Testis (tissue), 3 donors: ENCODE measurements around the gene GARIN3. TPM values are rescaled to one million over a fixed set of nuclear protein-coding genes. Genes with fewer than 3 reads are reported as not detected.

Experiments
- DNase-seq: peaks from one replicate; pipeline ENCODE4 v3.0.0-alpha.2; 2019
- H3K27ac ChIP-seq, 2 donors: fragments of 200-600 bp; sonication (generic); one replicate each; pipeline ENCODE4 v1.5.1; 2019
- H3K27me3 ChIP-seq: fragments of 200-600 bp; sonication (generic); one replicate; pipeline ENCODE4 v1.5.1; 2019
- H3K36me3 ChIP-seq: fragments of 200-600 bp; sonication (generic); one replicate; pipeline ENCODE4 v1.5.1; 2017; ENCODE audit warnings: low read depth; ENCODE audit errors: missing control alignments
- H3K4me1 ChIP-seq: fragments of 200-600 bp; sonication (generic); one replicate; pipeline ENCODE4 v1.5.1; 2019
- H3K4me3 ChIP-seq, 2 donors: fragments of 200-600 bp; sonication (generic); one replicate each; pipeline ENCODE4 v1.5.1; 2017 to 2019
- H3K9me3 ChIP-seq: fragments of 200-600 bp; sonication (generic); one replicate; pipeline ENCODE4 v1.5.1; 2017
- CTCF ChIP-seq, 3 experiments: fragments of 450-650 bp in 2 of 3; fragments of 200-600 bp in 1 of 3; sonication (generic) in 1 of 3; IDR thresholded peaks; one replicate each; pipeline ENCODE4 v1.5.1; 2016 to 2019; ENCODE audit warnings: antibody characterized with exemption in 3 of 3, mild to moderate bottlenecking in 2 of 3, moderate library complexity in 1 of 3
- POLR2A ChIP-seq: fragments of 450-650 bp; IDR thresholded peaks from one replicate; pipeline ENCODE4 v1.6.1; 2017; ENCODE audit warnings: antibody characterized with exemption, mild to moderate bottlenecking, moderate library complexity
- WGBS, 2 donors: methylation state at CpG; one replicate each; pipeline ENCODE4 v1.1.5; 2018; 5-methylcytosine and 5-hydroxymethylcytosine counted together
- intact Hi-C: fragments of 100-400 bp; cut with DNase I; formaldehyde crosslinking; loops from one replicate; pipeline ENCODE4 v1.15.1; 2023; ENCODE audit warnings: low total_unique reads
- polyA plus RNA-seq: library from polyadenylated mRNA; stranded (reverse); fragments of 350-450 nt; fragmentation: Illumina TruSeq; extraction: RNeasy Lipid Tissue Mini Kit (QIAGEN cat#74804); gene quantifications from one replicate; pipeline ENCODE4 v1.2.3, GENCODE V29; 2014; ENCODE audit warnings: low read depth, low replicate concordance; ENCODE audit not compliant: insufficient read depth
- total RNA-seq, 2 donors: library from RNA; depleted of rRNA; stranded (reverse); fragments of >200 nt; gene quantifications; one replicate each; pipeline ENCODE4 v1.2.3, GENCODE V29; 2016

GARIN3 gene
- total and polyA plus RNA-seq, 3 donors from 2014 or later = 11.5 to 45.6 (median 27.8) TPM

GRCh38 chr5:157160001-157160400, 6.1 kb downstream of the GARIN3 start:
- TF ChIP-seq CTCF (IDR thresholded peaks at IDR 0.05) (no peak), POLR2A (no peak)
- H3K9me3 ChIP-seq = no peaks in the 10 kb centered on the region
- H3K4me1 ChIP-seq = no peaks in the 10 kb centered on the region
- intact Hi-C loops = no loop called here
- DNase-seq = no peak
- no peak overlapping the region for H3K4me3 ChIP-seq
- no peak overlapping the region for H3K27ac ChIP-seq
- H3K36me3 ChIP-seq = no peaks in the 10 kb centered on the region
- 93 to 94% methylated on average over 4 of the region's 4 CpGs for WGBS, 2 donors
- H3K27me3 ChIP-seq = no peaks in the 10 kb centered on the region

DNA sequence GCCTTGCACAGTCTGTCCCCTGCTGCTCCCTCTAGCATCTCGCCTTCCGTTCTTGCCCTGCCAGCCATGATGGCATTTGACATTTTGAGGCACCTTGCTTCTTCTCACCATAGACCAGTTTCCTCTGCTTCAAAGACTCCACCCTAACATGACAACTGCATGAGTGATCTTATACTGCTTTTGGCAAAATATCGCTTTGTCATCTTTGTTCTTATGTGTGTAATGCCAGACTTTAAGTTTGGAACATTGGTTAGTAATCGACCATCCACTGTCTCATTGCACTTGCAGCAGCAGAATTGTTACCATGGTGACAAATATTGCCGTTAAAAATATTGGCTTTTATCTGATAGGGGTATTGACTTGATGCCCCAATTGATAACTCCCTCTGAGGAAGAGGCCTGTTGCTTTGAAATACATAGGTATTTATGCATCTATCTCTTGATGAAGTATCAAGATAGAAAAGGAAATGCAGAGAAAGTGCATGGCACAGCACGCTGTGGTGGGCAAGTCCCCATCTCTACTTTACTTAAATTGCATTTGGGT, 6.8 kb downstream of the GARIN3 start:
- no peak for DNase-seq
- Histone ChIP-seq H3K9me3 (no peaks in the 10 kb centered on the region), H3K36me3 (no peaks in the 10 kb centered on the region), H3K27ac (no peak overlapping the region), H3K4me1 (no peaks in the 10 kb centered on the region), H3K27me3 (no peaks in the 10 kb centered on the region), H3K4me3 (no peak overlapping the region)
- intact Hi-C loops = no loop called here
- no peak for TF ChIP-seq CTCF (IDR thresholded peaks at IDR 0.05)
- TF ChIP-seq POLR2A = no peak
- WGBS, 2 donors = 82 to 89% methylated on average over 6 of the region's 6 CpGs

GRCh38 chr5:157157293-157157891, 8.7 kb downstream of the GARIN3 start:
- no peak overlapping the region for H3K4me3 ChIP-seq
- no peaks in the 10 kb centered on the region for H3K36me3 ChIP-seq
- no peak overlapping the region for H3K27ac ChIP-seq
- no peaks in the 10 kb centered on the region for H3K27me3 ChIP-seq
- DNase-seq = no peak
- intact Hi-C loops = no loop called here
- no peaks in the 10 kb centered on the region for H3K4me1 ChIP-seq
- TF ChIP-seq CTCF (IDR thresholded peaks at IDR 0.05) (no peak), POLR2A (no peak)
- WGBS, 2 donors = 27 to 68% methylated on average over 1 of the region's 1 CpG
- no peaks in the 10 kb centered on the region for H3K9me3 ChIP-seq

DNA sequence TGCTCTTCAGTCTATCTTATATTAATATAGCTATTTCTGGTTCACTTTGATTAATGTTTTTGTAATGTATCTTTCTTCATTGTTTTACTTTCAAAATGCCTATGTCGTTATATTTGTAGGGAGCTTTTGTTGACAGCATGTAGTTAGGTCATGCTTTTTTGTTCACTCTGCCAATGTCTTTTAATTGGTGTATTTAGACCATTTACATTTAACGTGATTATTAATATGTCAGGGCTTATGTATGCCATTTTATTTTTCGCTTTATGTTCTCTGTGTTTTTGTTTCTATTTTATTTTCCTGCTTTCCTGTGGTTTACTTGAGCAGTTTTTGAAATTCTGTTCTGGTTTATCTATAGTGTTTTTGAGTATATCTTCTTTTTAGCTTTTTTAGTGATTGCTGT, 10.8 kb downstream of the GARIN3 start:
- H3K27ac ChIP-seq = no peak overlapping the region
- WGBS, 2 donors = 83 to 88% methylated on average over 3 of the region's 3 CpGs
- no peak for DNase-seq
- intact Hi-C loops = no loop called here
- no peaks in the 10 kb centered on the region for H3K4me1 ChIP-seq
- no peak for TF ChIP-seq CTCF (IDR thresholded peaks at IDR 0.05)
- no peak for TF ChIP-seq POLR2A
- H3K27me3 ChIP-seq = no peaks in the 10 kb centered on the region
- no peak overlapping the region for H3K4me3 ChIP-seq
- no peaks in the 10 kb centered on the region for H3K36me3 ChIP-seq
- no peaks in the 10 kb centered on the region for H3K9me3 ChIP-seq

DNA sequence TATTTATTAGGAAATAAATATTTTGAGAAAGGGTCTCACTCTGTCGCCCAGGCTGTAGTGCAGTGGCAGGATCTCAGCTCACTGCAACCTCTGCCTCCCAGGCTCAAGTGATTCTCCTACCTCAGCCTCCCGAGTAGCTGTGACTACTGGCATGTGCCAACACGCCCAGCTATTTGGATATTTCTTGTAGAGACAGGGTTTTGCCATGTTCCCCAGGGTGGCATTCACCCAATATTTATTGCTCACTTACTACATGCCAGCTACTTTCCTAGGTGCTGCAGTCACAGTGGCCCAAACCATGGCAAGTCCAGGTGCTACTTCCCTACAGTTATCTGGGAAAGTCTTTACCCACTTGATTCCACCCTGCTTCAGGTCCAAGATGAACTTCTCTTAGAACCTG, 15.1 kb downstream of the GARIN3 start:
- WGBS, 2 donors = 90% methylated on average over 3 of the region's 3 CpGs
- H3K27ac ChIP-seq = no peak overlapping the region
- H3K9me3 ChIP-seq = no peaks in the 10 kb centered on the region
- TF ChIP-seq POLR2A (no peak), CTCF (IDR thresholded peaks at IDR 0.05) (no peak)
- no peaks in the 10 kb centered on the region for H3K36me3 ChIP-seq
- H3K4me3 ChIP-seq = no peak overlapping the region
- no peaks in the 10 kb centered on the region for H3K27me3 ChIP-seq
- H3K4me1 ChIP-seq = no peaks in the 10 kb centered on the region
- no peak for DNase-seq
- intact Hi-C loops = no loop called here
